Eye (tissue), 1 donor: Measurements from ENCODE around the gene NTNG1.
A peak's percentile ranks its signal among the peaks of the same experiment; 100 is the strongest.

Experiments
- DNase-seq: peaks from one replicate; pipeline ENCODE4 v3.0.0-alpha.2; 2015

Gene NTNG1

GRCh38 chr1:107344268-107344760 is 203.5 kb downstream of the NTNG1 start:
- peak; percentile 37 for DNase-seq

- DNase-seq, result no peak
Measured at GRCh38 chr1:107344836-107345235, 204.0 kb downstream of the NTNG1 start.

GRCh38 chr1:107352850-107353249 is 212.0 kb downstream of the NTNG1 start:
- DNase-seq, result no peak

GRCh38 chr1:107357376-107357775 is 216.5 kb downstream of the NTNG1 start:
- no peak for DNase-seq

GRCh38 chr1:107358619-107359327 is 217.9 kb downstream of the NTNG1 start:
- DNase-seq, result peak; percentile 54

- DNase-seq, result no peak
Measured at GRCh38 chr1:107359472-107360241, 218.8 kb downstream of the NTNG1 start.

- DNase-seq, result no peak
Measured at GRCh38 chr1:107362468-107363140, 221.8 kb downstream of the NTNG1 start.

GRCh38 chr1:107363154-107363553 is 222.3 kb downstream of the NTNG1 start:
- no peak for DNase-seq

GRCh38 chr1:107365527-107366240 is 224.8 kb downstream of the NTNG1 start:
- DNase-seq, result no peak

- DNase-seq, result no peak
Measured at GRCh38 chr1:107378426-107378825, 237.6 kb downstream of the NTNG1 start.

- no peak for DNase-seq
Measured at GRCh38 chr1:107378866-107379265, 238.0 kb downstream of the NTNG1 start.

GRCh38 chr1:107379826-107380225 is 239.0 kb downstream of the NTNG1 start:
- DNase-seq, result no peak

- DNase-seq, result no peak
Measured at GRCh38 chr1:107389410-107390396, 248.9 kb downstream of the NTNG1 start.

- DNase-seq, result peak; percentile 42
Measured at GRCh38 chr1:107394301-107394700, 253.5 kb downstream of the NTNG1 start.

GRCh38 chr1:107401704-107402103 is 260.9 kb downstream of the NTNG1 start:
- DNase-seq, result no peak

GRCh38 chr1:107404756-107405155 is 263.9 kb downstream of the NTNG1 start:
- no peak for DNase-seq

- DNase-seq, result no peak
Measured at GRCh38 chr1:107405236-107405635, 264.4 kb downstream of the NTNG1 start.

GRCh38 chr1:107407011-107407410 is 266.2 kb downstream of the NTNG1 start:
- DNase-seq, result no peak

GRCh38 chr1:107413546-107413945 is 272.7 kb downstream of the NTNG1 start:
- DNase-seq, result no peak

GRCh38 chr1:107413951-107414350 is 273.1 kb downstream of the NTNG1 start:
- DNase-seq, result no peak

GRCh38 chr1:107414550-107414949 is 273.7 kb downstream of the NTNG1 start:
- no peak for DNase-seq

- DNase-seq, result no peak
Measured at GRCh38 chr1:107415241-107415640, 274.4 kb downstream of the NTNG1 start.
